OCI-LY3 (cell line): ENCODE measurements around the gene ARCN1.
A peak's percentile ranks its signal among the peaks of the same experiment; 100 is the strongest.

Experiments
- H2AFZ ChIP-seq: fragments of 200-600, 300-600 bp; shearing (Covaris generic); 2 replicates; pipeline ENCODE4 v1.6.0; 2014; ENCODE audit warnings: antibody characterized with exemption, low read depth, low read length
- H3K27ac ChIP-seq: fragments of 200-600, 300-600 bp; sonication (generic); 2 replicates; pipeline ENCODE4 v1.5.1; 2014; ENCODE audit warnings: mild to moderate bottlenecking, low read length, moderate library complexity, mixed read lengths
- H3K27me3 ChIP-seq: fragments of 200-600, 300-600 bp; sonication (generic); 2 replicates; pipeline ENCODE4 v1.6.1; 2014; ENCODE audit warnings: low read depth, low read length, mixed read lengths
- H3K36me3 ChIP-seq: fragments of 200-600, 300-600 bp; sonication (generic); replicated peaks from 2 replicates; pipeline ENCODE3; 2014; ENCODE audit warnings: low read depth, low read length, mixed read lengths
- H3K4me1 ChIP-seq: fragments of 300-600, 200-600 bp; sonication (generic); 2 replicates; pipeline ENCODE4 v1.6.1; 2014; ENCODE audit warnings: low read length, mixed read lengths
- H3K4me2 ChIP-seq: fragments of 200-600, 300-600 bp; sonication (generic); 2 replicates; pipeline ENCODE4 v1.6.1; 2014; ENCODE audit warnings: low read length, mixed read lengths
- H3K4me3 ChIP-seq: fragments of 300-600, 200-600 bp; sonication (generic); 2 replicates; pipeline ENCODE4 v1.5.1; 2014; ENCODE audit warnings: antibody characterized with exemption, mild to moderate bottlenecking, low read length, moderate library complexity
- H3K79me2 ChIP-seq: fragments of 300-600, 200-600 bp; shearing (Covaris generic); 2 replicates; pipeline ENCODE4 v1.6.1; 2014; ENCODE audit warnings: mild to moderate bottlenecking, low read length, mixed read lengths
- H3K9ac ChIP-seq: fragments of 300-600, 200-600 bp; shearing (Covaris generic); 2 replicates; pipeline ENCODE4 v1.6.0; 2014; ENCODE audit warnings: mild to moderate bottlenecking, low read length, moderate library complexity
- H3K9me3 ChIP-seq: fragments of 200-600, 300-600 bp; shearing (Covaris generic); 2 replicates; pipeline ENCODE4 v1.6.1; 2014; ENCODE audit warnings: low read length, mixed read lengths; ENCODE audit not compliant: insufficient read depth
- H4K20me1 ChIP-seq: fragments of 200-600, 300-600 bp; sonication (generic); 2 replicates; pipeline ENCODE4 v1.6.1; 2016; ENCODE audit warnings: low read length, mixed read lengths; ENCODE audit not compliant: insufficient read depth
- CTCF ChIP-seq: fragments of 200-600, 300-600 bp; sonication (generic); IDR thresholded peaks from 2 replicates; pipeline ENCODE4 v1.5.1; 2014; ENCODE audit warnings: antibody characterized with exemption, low read length, low read depth
- EZH2phosphoT487 ChIP-seq: fragments of 200-600 bp; shearing (Covaris generic); IDR thresholded peaks from 2 replicates; pipeline ENCODE4 v1.6.1; 2018; ENCODE audit warnings: antibody characterized with exemption, mixed run types, low read depth

ARCN1 gene

GRCh38 chr11:118606157-118606843, 34.1 kb downstream of the ARCN1 start:
- Histone ChIP-seq H3K36me3 (peaks cover 18% of the 10 kb centered on the region), H3K4me3 (no peak overlapping the region), H4K20me1 (no peaks in the 10 kb centered on the region), H3K9ac (no peak overlapping the region), H3K9me3 (no peaks in the 10 kb centered on the region), H3K79me2 (no peaks in the 10 kb centered on the region), H3K27me3 (peaks cover 22% of the 10 kb centered on the region), H3K4me2 (no peak overlapping the region), H3K27ac (no peak overlapping the region), H2AFZ (no peak overlapping the region), H3K4me1 (peaks cover 25% of the 10 kb centered on the region)
- TF ChIP-seq EZH2phosphoT487 (no peak), CTCF (no peak)

- Histone ChIP-seq H3K9ac (no peak overlapping the region), H3K4me2 (no peak overlapping the region), H3K4me1 (peaks cover 25% of the 10 kb centered on the region), H3K79me2 (no peaks in the 10 kb centered on the region), H3K27me3 (peaks cover 22% of the 10 kb centered on the region), H3K9me3 (no peaks in the 10 kb centered on the region), H2AFZ (no peak overlapping the region), H4K20me1 (no peaks in the 10 kb centered on the region), H3K27ac (no peak overlapping the region), H3K36me3 (peaks cover 14% of the 10 kb centered on the region), H3K4me3 (no peak overlapping the region)
- TF ChIP-seq CTCF: no peak
- TF ChIP-seq EZH2phosphoT487: no peak
Observed at GRCh38 chr11:118606844-118607228, 34.6 kb downstream of the ARCN1 start.

GRCh38 chr11:118607401-118608359, 35.5 kb downstream of the ARCN1 start, which contains the start of gene PHLDB1:
TSS of gene PHLDB1 (plus strand) at chr11:118607615. CDS start at chr11:118613837, 6,222 bp downstream.
- H3K9ac ChIP-seq: peak within 1 kb of the TSS; percentile 58
- no peaks in the 10 kb centered on the region for H4K20me1 ChIP-seq
- no peaks in the 10 kb centered on the region for H3K9me3 ChIP-seq
- H3K79me2 ChIP-seq: no peaks in the 10 kb centered on the region
- peaks cover 25% of the 10 kb centered on the region for H3K4me1 ChIP-seq
- peaks cover 5% of the 10 kb centered on the region for H3K36me3 ChIP-seq
- no peak within 1 kb of the TSS for H3K27ac ChIP-seq
- peak within 1 kb of the TSS; percentile 91 for H3K4me3 ChIP-seq
- peak within 1 kb of the TSS; percentile 94 for H3K4me2 ChIP-seq
- TF ChIP-seq CTCF (peak; percentile 44), EZH2phosphoT487 (no peak)
- peaks cover 22% of the 10 kb centered on the region for H3K27me3 ChIP-seq
- H2AFZ ChIP-seq: peak within 1 kb of the TSS; percentile 68
